Neural cell (in vitro differentiated cells): Measurements from ENCODE around the gene PARD6G.

Experiments used
- CTCF ChIP-seq: fragments of 450-650 bp; IDR thresholded peaks from 2 replicates; pipeline ENCODE4 v1.5.1; 2014; ENCODE audit warnings: antibody characterized with exemption, mild to moderate bottlenecking, moderate library complexity; ENCODE audit not compliant: poor library complexity, severe bottlenecking
- EP300 ChIP-seq: fragments of 450-650 bp; conservative IDR thresholded peaks from 2 replicates; pipeline ENCODE4 v1.6.1; 2014; ENCODE audit warnings: antibody characterized with exemption, mild to moderate bottlenecking, moderate library complexity; ENCODE audit not compliant: poor library complexity, severe bottlenecking
- EZH2 ChIP-seq: fragments of 200-600, 300-800 bp; shearing (Covaris generic), sonication (generic); IDR thresholded peaks from 2 replicates; pipeline ENCODE4 v1.6.1; 2014; ENCODE audit warnings: antibody characterized with exemption, low read length, borderline replicate concordance, mild to moderate bottlenecking; ENCODE audit not compliant: insufficient read depth, poor library complexity, severe bottlenecking
- MXI1 ChIP-seq: fragments of 450-650 bp; conservative IDR thresholded peaks from 2 replicates; pipeline ENCODE4 v1.6.1; 2014; ENCODE audit warnings: antibody characterized with exemption, mild to moderate bottlenecking; ENCODE audit not compliant: poor library complexity, severe bottlenecking
- POLR2AphosphoS5 ChIP-seq: IDR thresholded peaks from 2 replicates; pipeline ENCODE4 v1.6.1; 2012
- RAD21 ChIP-seq: fragments of 450-650 bp; conservative IDR thresholded peaks from 2 replicates; pipeline ENCODE4 v1.6.1; 2014; ENCODE audit warnings: antibody characterized with exemption, mild to moderate bottlenecking, moderate library complexity
- REST ChIP-seq: IDR thresholded peaks from 2 replicates; pipeline ENCODE4 v1.6.1; 2012; ENCODE audit warnings: borderline replicate concordance
- SMC3 ChIP-seq: fragments of 450-650 bp; conservative IDR thresholded peaks from 2 replicates; pipeline ENCODE4 v1.6.1; 2014; ENCODE audit warnings: antibody characterized with exemption, mild to moderate bottlenecking, moderate library complexity; ENCODE audit not compliant: poor library complexity

- TF ChIP-seq MXI1 (no peak), CTCF (no peak), REST (no peak), EP300 (no peak), EZH2 (no peak), POLR2AphosphoS5 (no peak), RAD21 (no peak), SMC3 (no peak)
Measured at GRCh38 chr18:80140455-80140985, 106.8 kb downstream of the PARD6G start.
